HS-5 (cell line): ENCODE results near the gene LINGO3.

Source experiments
- DNase-seq: peaks from one replicate; pipeline ENCODE4 v3.0.0-alpha.2; 2012; ENCODE audit warnings: low read depth

The LINGO3 gene

DNA sequence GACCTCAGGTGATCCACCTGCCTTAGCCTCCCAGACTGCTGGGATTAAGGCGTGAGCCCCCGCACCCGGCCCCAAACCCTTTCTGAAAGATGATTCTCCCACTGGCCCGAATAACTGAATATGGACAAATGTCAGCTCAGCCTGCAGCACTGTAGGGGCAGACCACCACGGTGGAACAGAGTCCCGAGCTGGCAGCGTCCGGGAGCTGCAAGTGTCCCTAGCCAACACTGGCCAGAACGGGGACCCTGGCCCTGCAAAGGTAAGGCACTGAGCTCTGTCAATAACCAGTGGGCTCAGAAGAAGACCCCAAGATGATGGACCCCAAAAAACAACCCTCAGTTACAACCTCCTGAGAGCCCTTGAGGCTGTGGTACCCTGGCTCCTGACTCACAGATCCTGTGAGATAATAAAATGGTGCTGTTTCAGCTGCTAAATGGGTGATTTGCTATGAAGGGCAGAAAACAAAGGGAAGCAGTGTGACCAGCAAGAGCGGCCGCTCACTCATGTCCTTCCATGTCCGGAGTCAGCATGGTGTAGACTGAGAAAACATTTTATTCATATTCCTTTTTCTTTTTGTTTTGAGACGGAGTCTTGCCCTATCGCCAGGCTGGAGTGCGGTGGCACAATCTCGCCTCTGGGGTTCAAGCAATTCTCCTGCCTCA, 18.9 kb upstream of the LINGO3 start:
- no peak for DNase-seq

DNA sequence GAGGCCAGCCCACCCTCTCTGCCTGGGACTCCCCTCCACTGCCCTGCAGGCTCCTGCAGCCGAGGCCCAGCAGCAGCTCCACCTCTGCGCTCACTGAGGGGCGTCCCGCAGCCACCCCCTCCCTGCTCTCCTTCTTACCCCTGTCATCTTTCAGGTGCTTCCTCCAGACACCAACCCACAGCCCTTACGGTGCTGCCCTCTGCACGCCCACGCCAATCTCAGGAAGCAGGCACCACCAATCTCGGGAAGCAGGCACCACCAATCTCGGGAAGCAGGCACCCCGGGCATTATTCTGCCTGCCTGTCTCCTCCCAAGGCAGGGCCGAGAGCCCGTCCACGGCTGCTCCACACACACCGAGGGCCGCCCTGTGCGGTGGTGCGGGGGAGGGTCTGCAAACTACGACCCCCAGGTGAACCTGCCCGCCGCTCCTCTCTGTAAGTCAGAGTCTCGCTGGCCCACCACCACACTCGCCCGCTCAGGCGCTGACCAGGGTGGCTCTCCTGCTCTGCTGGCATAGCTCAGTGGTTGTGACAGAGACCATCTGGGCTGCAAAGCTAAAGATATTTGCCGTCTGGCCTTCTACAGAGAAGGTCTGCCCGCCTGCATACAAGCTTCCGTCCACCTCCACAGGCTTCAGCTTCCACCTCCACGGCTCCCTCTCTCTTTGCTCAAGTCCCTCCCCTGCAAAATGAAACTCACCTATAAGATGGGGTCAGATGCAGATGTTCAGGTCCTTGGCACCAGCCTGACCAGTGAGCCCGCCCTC, 17.5 kb upstream of the LINGO3 start:
- no peak for DNase-seq

DNA sequence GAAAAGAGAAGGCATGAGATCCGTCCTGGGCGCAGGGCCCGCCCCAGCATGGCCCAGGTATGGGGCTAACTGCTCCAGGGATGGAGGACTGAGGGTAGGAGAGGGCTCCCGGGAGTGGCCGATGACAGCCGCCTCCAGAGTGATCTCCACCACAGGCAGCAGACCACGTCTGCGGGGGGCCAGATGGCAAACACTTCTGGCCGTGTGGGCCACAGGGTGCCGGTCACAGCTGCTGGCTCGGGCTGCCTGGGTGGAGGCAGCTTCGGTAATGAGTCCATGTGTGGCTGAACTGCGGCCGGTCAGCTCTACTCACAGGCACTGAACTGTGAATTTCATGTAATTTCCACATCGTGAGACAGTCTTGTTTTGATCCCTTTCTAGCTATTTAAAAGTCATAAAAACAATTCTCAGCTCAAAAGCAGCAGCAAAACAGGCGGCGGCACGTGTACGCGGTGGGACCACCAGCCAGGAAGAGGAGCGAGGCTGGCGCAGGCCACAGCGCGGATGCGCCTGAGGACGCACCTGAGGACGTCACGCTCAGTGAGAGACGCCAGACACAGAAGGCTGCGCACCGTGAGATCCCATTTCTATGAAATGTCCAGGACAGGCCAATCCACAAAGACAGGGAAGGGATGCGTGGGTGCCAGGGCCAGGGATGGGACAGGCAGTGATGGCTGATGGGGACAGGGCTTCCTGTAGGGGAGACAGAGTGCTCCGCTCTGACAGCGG, 16.4 kb upstream of the LINGO3 start:
- DNase-seq, result no peak

DNA sequence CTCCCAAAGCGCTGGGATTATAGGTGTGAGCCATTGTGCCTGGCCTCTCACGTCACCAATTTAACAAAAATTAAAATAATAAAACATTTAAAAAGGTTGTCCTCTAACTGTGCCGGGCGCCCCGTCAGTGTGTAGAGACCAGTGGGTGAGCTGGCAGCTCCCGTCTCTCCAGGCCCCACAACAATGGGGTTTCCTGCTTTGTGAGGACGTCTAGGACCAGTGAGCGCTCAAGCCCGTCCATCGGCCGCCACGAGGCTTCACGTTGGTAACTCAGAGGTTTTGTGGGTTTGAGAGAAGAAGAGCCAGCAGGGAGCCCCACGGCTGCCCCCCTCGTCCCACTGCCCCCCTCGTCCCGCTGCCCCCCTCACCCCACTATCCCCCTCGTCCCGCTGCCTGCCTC, 15.8 kb upstream of the LINGO3 start:
- no peak for DNase-seq

DNA sequence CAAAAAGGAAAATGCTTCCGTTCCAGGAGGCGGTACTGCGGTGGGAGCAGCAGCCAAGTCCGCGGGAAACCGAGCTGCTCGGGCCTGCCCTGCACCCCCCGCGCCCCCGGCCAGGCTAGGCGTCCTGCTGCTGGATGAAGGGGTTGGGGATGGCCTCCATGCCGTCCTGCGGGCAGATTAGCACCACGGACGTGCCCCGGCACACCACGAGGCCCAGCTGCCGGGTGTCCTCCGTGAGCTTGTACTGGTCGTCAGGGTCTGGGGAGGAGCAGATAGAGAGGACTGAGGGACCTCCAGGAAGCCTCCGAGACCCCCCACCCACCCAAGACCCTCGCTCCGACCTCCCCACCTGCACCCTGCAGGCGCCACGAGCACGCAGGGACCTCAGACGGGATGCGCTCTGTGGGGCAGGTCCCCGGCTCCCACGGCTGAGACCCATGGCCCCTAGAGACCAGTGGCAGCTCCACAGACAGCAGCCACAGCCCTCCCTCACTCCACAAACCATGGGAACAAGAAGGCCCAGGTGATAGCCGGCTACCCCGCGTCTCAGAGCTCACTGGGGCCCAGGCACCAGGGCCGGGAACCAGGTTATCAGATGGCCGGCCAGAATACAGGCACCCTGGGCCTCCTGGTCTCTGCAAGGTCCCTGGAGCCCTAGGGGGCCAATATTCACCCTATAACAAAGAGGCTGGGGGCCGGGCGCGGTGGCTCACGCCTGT, 13.8 kb upstream of the LINGO3 start:
- no peak for DNase-seq

DNA sequence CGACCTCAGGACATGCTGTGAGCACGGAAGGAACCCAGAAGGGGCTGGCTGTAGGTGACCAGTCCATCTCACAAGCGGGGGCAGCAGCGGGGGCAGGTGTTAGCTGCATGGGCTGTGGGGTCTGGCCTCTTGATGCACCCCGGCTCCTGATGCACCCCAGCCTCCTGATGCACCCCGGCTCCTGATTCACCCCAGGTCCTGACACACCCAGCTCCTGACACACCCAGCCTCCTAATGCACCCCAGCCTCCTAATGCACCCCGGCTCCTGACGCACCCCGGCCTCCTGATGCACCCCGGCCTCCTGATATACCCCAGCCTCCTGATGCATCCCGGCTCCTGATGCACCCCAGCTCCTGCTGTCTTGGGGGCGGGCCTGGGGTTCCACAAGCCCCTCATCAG, 13.0 kb upstream of the LINGO3 start:
- DNase-seq, result no peak

DNA sequence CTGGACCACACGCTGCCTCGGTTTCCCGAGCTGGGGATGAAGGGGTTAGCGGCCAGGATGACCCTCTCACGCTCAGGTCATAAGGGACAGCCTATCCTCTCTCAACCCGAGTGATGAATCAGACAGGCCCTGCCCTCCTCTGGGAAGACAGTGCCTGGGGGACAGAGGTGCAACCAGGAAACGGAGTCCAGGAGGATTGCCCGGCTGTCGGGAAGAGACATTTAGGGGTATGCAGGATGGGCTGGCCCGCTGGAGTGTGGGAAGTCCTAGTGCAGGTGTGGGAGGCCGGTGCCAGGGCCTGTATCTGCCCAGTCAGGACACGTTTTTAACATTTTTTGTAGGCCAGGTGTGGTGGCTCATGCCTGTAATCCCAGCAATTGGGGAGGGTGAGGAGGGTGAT, 12.1 kb upstream of the LINGO3 start:
- DNase-seq, result no peak

DNA sequence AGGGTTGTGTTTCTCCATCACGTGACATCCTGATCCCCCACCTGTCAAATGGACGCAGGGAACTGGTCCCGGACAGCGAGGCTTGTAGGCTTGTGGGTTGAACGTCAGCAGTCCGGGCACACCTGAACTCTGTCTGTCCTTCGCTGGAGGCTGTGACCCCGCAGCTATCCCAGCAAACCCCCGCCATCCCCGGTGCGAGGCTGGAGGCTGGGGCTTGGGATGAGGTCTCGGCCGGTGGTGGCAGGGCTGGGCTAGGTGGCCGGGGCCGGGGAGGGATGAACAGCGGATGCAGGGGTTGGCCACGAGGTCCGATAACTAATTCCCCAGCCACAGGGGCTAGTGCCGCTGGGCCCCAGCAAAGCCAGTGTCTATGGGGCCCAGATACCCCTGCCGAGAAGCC, 11.6 kb upstream of the LINGO3 start:
- no peak for DNase-seq

DNA sequence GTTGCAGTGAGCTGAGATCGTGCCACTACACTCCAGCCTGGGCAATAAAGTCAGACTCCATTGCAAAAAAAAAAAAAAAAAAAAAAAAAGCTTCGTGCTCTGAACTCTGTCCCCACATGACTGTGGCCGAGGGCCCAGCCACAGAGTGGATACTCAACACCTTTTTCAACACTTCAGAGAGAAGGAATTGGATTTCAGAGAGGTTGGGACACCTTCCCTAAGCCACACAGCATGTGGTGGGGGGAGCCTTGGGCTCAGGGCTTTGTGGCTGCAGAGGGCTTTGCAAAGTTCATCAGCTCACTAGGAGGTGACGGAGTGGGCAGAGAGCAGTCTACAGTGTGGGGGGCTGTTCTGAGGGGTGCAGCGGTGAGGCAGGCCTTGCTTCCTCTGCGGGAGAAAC, 11.0 kb upstream of the LINGO3 start:
- DNase-seq, result no peak

DNA sequence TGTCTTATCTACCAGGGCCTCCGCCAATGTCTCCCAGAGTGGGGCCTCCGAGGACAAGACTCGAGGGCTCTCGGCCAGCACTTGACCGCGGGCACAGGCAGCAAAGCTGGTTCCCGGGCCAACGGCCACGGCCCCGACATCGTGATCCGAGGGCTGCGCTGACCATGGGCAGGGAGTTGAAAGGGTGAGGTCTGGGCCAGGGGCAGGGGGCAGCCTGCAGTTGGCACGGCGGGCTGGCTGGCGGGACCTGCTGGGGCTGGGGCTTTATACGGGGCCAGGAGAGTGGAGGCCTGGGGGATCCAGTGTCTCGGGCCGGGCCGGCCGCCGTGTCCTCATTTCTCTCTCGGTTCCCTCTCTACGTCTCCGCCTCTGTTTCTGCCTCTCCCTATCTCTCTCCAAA, 9.8 kb upstream of the LINGO3 start:
- DNase-seq, result no peak

DNA sequence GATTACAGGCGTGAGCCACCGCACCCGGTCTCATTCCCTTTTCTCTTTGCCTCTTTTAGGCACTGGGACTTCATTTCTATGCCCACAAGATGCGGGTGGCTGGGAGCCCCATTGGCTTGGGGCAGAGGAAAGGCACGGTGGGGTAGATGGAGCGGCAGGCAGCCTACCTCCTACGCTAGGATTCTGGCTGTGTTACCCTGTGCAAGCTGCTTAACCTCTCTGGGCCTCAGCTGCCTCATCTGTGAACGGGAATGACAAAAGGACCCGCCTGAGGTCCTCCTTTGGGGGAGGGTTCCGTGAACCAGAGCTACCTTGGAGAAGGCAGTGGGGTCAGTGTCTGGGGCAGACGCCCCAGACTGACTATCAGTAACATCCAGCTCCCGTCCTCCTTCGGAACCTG, 9.3 kb upstream of the LINGO3 start:
- no peak for DNase-seq

DNA sequence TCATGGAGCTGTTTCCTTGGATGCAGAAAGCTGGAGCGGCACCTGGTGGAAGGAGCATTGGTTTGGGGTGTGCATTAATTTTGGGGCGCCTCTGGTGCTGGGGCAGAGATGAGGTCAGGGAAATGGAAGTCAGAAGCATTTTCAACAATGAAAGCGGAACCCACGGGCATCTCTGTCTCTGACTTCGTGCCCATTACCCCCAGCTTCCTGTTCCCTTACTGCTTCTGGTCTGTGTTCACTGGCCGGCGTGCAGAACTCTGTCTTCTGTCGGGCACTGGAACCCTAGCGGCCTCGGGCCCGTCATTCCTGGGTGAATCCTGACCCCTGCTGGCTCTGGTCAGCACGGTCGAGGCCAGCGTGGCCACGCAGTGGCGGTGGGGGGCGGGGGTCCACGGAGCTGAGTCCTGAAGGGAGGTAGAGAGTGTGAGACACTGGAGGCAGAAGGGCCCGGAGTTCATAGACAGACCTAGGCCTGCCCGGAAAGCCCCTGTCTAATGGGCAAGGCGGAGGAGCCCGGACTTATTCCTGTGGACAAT, 7.9 kb upstream of the LINGO3 start:
- no peak for DNase-seq

DNA sequence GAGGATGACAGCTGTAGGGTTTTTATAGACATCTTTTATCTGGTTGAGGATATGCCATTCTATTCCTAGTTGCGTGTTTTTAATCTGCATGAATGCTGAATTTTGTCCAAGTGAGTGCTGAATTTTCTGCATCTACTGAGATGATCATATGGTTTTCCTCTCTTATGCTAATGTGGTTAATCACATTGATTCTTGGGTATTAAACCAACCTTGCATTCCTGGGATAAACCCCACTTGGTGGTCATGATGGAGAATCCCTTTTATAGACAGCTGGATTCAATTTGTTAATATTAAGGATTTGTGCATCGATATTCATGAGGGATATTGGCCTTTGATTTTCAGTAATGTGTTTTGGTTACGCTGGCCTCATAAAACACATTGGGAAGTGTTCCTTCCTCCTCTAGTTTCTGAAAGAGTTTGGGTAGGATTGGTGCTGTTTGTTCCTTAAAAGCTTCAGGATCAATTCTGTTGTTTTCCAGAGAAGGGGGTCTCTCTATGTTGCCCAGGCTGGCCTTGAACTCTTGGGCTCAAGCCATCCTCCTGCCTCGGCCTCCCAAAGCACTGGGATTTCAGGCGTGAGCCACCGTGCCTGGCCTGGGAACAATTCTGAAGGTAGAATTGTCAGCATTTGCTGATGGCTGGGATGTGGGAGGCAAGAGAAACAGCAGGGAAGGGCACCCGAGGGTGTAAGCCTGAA, 7.3 kb upstream of the LINGO3 start:
- DNase-seq, result no peak

DNA sequence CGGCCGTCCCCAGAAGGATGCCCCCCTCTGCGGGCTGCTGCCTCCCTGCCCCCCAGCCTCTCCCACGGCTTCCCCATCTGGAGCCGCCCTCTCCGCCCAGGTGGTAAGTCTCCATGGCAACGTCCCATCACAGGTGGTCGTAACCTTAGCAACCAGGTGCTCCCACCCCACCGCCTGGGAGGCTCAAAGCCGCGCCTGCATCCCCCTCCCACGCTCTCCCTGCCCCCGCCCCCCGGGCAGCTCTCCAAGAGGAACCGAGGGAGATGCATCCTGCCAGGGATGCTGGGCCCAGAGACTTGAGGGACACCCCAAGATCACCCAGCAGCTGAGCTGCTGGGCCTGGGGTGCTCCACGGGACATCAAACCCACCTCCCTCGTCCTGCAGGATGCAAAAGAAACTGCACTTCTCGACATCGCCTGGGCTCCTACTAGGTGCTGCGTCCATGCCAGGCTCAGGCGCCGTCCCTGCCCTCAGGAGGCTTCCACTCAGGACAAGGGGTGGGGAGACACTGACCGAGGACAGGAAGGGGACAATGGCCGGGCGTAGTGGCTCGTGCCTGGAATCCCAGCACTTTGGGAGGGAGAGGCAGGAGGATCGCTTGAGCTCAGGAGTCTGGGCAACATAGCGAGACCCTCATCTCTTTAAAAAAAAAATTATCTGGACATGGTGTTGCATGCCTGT, 5.0 kb upstream of the LINGO3 start:
- DNase-seq, result no peak

DNA sequence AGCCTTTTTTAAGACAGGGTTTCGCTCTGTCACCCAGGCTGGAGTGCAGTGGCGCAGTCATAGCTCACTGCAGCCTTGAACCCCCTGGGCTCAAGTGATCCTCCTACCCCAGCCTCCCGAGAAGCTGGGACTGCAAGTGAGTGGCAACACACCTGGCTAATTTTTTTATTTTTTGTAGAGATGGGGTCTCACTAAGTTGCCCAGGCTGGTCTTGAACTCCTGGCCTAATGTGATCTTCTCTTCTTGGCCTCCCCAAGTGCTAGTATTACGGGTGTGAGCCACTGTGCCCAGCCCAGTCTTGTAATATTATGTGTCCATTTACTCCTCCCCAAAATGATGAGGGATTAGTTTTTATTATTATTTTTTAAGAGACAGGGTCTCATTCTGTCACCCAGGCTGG, 3.1 kb upstream of the LINGO3 start:
- DNase-seq, result no peak

DNA sequence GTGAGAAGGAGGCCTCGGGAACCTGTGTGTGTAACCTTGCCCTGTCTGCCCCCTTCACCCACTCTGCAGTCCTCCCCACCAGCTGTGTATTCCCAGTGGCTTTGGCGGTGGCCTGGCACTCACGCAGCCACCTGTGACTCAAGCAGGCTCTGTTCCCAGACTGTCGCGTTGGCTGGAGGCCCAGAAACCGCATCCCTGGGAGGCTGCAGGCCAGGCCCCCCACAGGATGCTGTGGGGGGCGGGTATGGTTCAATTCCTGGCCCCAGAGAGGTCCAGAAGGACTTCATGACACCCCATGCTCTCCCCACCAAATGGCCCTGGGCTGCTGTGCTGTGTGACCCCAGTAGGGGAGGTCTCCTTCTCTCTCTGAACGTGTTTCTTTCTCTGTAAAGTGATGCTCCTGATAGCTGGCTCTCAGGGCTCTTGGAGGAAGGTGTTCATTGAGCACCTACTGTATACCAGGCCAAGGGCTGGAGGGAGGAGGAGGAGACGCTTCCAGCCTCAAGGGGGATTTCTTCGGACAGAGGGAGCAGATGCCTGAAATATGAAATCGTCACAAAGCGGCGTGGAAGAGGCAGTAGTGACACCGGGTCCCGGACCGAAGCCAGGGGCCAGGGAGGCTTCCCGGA, 1.9 kb upstream of the LINGO3 start:
- no peak for DNase-seq

DNA sequence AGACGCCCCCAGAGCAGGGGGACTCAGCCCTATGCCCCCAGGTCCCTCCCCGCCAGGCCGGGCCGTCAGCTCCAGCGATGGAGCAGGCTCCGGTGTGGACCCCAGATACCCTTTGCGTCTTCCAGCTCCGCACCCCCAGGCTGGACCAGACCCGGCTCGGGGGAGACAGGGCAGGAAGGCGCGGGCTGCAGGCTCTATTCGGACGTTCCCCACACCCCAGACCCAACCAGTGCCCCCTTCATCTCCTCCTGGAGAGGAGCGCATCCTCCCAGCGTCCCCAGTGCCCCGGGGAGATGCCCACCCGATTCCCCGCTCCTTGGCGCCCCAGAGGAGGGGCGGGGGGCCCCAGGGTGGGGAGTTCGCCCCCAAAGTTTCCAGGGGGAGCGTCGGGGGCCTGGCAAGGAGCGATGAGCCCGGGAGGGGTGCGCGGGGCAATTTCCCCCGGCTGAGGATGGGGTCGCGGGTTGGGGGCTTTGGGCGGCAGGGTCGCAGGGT, 389 bp downstream of the LINGO3 start:
- DNase-seq, result no peak

DNA sequence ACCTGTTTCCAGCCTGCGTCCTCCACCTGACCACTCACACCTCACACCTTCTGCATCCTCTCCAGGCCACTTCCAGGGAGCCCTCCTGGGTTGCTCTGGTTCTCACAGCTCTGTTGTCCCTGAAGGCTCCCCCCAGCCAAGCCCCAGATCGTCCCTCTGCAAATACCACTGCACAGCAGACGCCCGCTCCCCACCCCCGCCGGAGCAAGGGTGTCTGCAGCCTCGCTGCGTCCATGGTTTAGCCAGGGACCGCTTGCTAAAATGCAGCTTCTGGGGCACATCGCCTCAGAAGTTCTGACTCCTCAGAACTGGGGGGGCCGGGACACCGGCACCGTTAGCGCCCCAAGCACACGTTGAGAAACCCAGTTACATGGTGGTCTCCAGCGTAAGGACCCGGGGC, 983 bp downstream of the LINGO3 start:
- no peak for DNase-seq

DNA sequence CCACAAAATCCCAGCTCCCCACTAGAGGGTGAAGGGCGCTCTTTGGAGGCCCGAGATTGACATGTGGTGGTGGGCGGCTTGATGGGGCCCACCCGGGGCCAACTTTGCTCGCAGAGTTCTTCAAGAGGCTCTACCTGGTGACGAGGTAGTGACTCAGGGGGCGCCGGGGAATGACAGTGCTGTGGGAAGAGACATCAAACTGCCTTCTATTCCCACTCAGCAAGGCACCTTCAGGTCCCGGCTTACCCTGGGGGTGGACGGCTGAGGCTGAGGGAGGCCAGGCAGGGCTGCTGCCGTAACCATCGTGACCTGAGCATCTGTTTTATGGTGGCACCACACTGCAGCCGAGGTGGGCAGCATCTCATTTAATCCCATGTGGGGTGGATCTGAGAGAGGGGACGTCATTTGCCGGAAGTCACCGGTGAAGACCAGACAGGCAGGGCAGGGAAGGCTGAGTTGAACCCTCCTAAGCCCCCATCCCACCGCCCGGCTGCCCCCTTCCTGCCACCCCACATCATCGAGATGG, 1.6 kb downstream of the LINGO3 start:
- DNase-seq, result no peak
